Fibroblast of upper back skin (primary cell): ENCODE results near the gene ATAD3A.
"Not testable (repeated sequence)": the region's sequence is repeated elsewhere in the genome, so short reads cannot be mapped to it uniquely, and the experiment has no call there.

Source experiments
- DNase-seq: peaks from one replicate; pipeline ENCODE4 v3.0.0-alpha.2; 2013

Gene ATAD3A

GRCh38 chr1:1490633-1491230, 21.2 kb upstream of the ATAD3A start:
- DNase-seq, result no peak

GRCh38 chr1:1491601-1492000, 20.4 kb upstream of the ATAD3A start:
- DNase-seq, result no peak

GRCh38 chr1:1494311-1494710, 17.7 kb upstream of the ATAD3A start:
- not testable (repeated sequence) for DNase-seq

- not testable (repeated sequence) for DNase-seq
Measured at GRCh38 chr1:1495461-1495975, 16.4 kb upstream of the ATAD3A start.

- peak; percentile 46 for DNase-seq
Measured at GRCh38 chr1:1504777-1505365, 7.1 kb upstream of the ATAD3A start.

- DNase-seq, result peak; percentile 7
Measured at GRCh38 chr1:1505366-1505798, 6.6 kb upstream of the ATAD3A start.

- not testable (repeated sequence) for DNase-seq
Measured at GRCh38 chr1:1505801-1506200, 6.2 kb upstream of the ATAD3A start.

GRCh38 chr1:1507305-1507704, 4.7 kb upstream of the ATAD3A start:
- DNase-seq, result no peak

GRCh38 chr1:1508775-1509464, 3.0 kb upstream of the ATAD3A start:
- DNase-seq, result not testable (repeated sequence)

GRCh38 chr1:1509465-1509850, 2.5 kb upstream of the ATAD3A start:
- not testable (repeated sequence) for DNase-seq

GRCh38 chr1:1510912-1511532, 940 bp upstream of the ATAD3A start:
- peak; percentile 13 for DNase-seq

- not testable (repeated sequence) for DNase-seq
Measured at GRCh38 chr1:1512425-1512824, 463 bp downstream of the ATAD3A start.

GRCh38 chr1:1513675-1514074, 1.7 kb downstream of the ATAD3A start:
- DNase-seq, result not testable (repeated sequence)

- DNase-seq, result not testable (repeated sequence)
Measured at GRCh38 chr1:1514376-1514775, 2.4 kb downstream of the ATAD3A start.

- DNase-seq, result not testable (repeated sequence)
Measured at GRCh38 chr1:1516923-1517322, 5.0 kb downstream of the ATAD3A start.

- DNase-seq, result no peak
Measured at GRCh38 chr1:1517973-1518620, 6.1 kb downstream of the ATAD3A start.

- not testable (repeated sequence) for DNase-seq
Measured at GRCh38 chr1:1518621-1519007, 6.7 kb downstream of the ATAD3A start.

GRCh38 chr1:1519805-1520505, 8.0 kb downstream of the ATAD3A start:
- DNase-seq, result not testable (repeated sequence)

- no peak for DNase-seq
Measured at GRCh38 chr1:1521331-1521730, 9.4 kb downstream of the ATAD3A start.

GRCh38 chr1:1522536-1522935, 10.6 kb downstream of the ATAD3A start:
- DNase-seq, result not testable (repeated sequence)

- DNase-seq, result not testable (repeated sequence)
Measured at GRCh38 chr1:1523226-1523625, 11.3 kb downstream of the ATAD3A start.

GRCh38 chr1:1523651-1524050, 11.7 kb downstream of the ATAD3A start:
- not testable (repeated sequence) for DNase-seq
